SK-N-SH treated with all-trans-retinoic acid at 6 μM for 48 hours (cell line): ENCODE data around the gene LRRC18.

Source experiments
- ATAC-seq: fragments of 200-7000 bp; cut with Tn5 transposase; 3 replicates; pipeline ENCODE4 v1.9.1; 2020; ENCODE audit warnings: mild to moderate bottlenecking, moderate library complexity
- ARNTL ChIP-seq: fragments of 450-650 bp; formaldehyde crosslinking; IDR thresholded peaks from 2 replicates; pipeline ENCODE4 v1.5.0; 2020; ENCODE audit warnings: low read depth, mild to moderate bottlenecking, moderate library complexity, borderline replicate concordance
- BACH2 ChIP-seq: fragments of 250-450 bp; sonication (Bioruptor Pico); IDR thresholded peaks from 2 replicates; pipeline ENCODE4 v1.9.0; 2021; ENCODE audit warnings: mild to moderate bottlenecking, borderline replicate concordance
- CREB5 ChIP-seq: fragments of 250-450 bp; sonication (Bioruptor Pico); IDR thresholded peaks from 2 replicates; pipeline ENCODE4 v1.5.1; 2020; ENCODE audit warnings: low read depth, mild to moderate bottlenecking, moderate library complexity
- CSDC2 ChIP-seq: fragments of 250-450 bp; sonication (Bioruptor Pico); IDR thresholded peaks from 2 replicates; pipeline ENCODE4 v1.5.0; 2020; ENCODE audit warnings: mild to moderate bottlenecking, moderate library complexity
- CSRNP3 ChIP-seq: fragments of 250-450 bp; sonication (Bioruptor Pico); IDR thresholded peaks from 2 replicates; pipeline ENCODE4 v1.5.1; 2021; ENCODE audit warnings: mild to moderate bottlenecking, moderate library complexity
- ESRRG ChIP-seq: fragments of 250-450 bp; sonication (Bioruptor Pico); IDR thresholded peaks from 2 replicates; pipeline ENCODE4 v1.6.1; 2021; ENCODE audit warnings: mild to moderate bottlenecking
- GLIS3 ChIP-seq: fragments of 250-450 bp; sonication (Bioruptor Pico); IDR thresholded peaks from 2 replicates; pipeline ENCODE4 v1.5.0; 2020; ENCODE audit warnings: mild to moderate bottlenecking, moderate library complexity
- ISL1 ChIP-seq: fragments of 250-450 bp; sonication (Bioruptor Pico); IDR thresholded peaks from 2 replicates; pipeline ENCODE4 v2.1.2; 2022; ENCODE audit warnings: mild to moderate bottlenecking, moderate library complexity
- OSR1 ChIP-seq: fragments of 250-450 bp; sonication (Bioruptor Pico); IDR thresholded peaks from 2 replicates; pipeline ENCODE4 v1.8.0; 2022; ENCODE audit warnings: moderate library complexity, mild to moderate bottlenecking, inconsistent platforms
- PATZ1 ChIP-seq: fragments of 250-450 bp; sonication (Bioruptor Pico); IDR thresholded peaks from 2 replicates; pipeline ENCODE4 v1.8.0; 2020; ENCODE audit warnings: mild to moderate bottlenecking, moderate library complexity, borderline replicate concordance
- POU6F1 ChIP-seq: fragments of 250-450 bp; sonication (Bioruptor Pico); IDR thresholded peaks from 2 replicates; pipeline ENCODE4 v1.8.0; 2021; ENCODE audit warnings: low read depth, mild to moderate bottlenecking, moderate library complexity, borderline replicate concordance
- PPARA ChIP-seq: fragments of 250-450 bp; sonication (Bioruptor Pico); IDR thresholded peaks from 2 replicates; pipeline ENCODE4 v1.5.0; 2020; ENCODE audit warnings: mild to moderate bottlenecking, borderline replicate concordance
- RARB ChIP-seq: fragments of 250-450 bp; sonication (Bioruptor Pico); IDR thresholded peaks from 2 replicates; pipeline ENCODE4 v1.8.0; 2021; ENCODE audit warnings: mild to moderate bottlenecking, moderate library complexity
- TCF4 ChIP-seq: fragments of 250-450 bp; sonication (Bioruptor Pico); IDR thresholded peaks from 2 replicates; pipeline ENCODE4 v1.8.0; 2021; ENCODE audit warnings: mild to moderate bottlenecking, moderate library complexity, borderline replicate concordance
- TOX ChIP-seq: fragments of 250-450 bp; sonication (Bioruptor Pico); IDR thresholded peaks from 2 replicates; pipeline ENCODE4 v1.8.0; 2021; ENCODE audit warnings: mild to moderate bottlenecking, moderate library complexity, borderline replicate concordance
- TSHZ2 ChIP-seq: fragments of 250-450 bp; sonication (Bioruptor Pico); IDR thresholded peaks from 2 replicates; pipeline ENCODE4 v1.5.0; 2020; ENCODE audit warnings: mild to moderate bottlenecking, moderate library complexity
- ZC3H10 ChIP-seq: fragments of 250-450 bp; sonication (Bioruptor Pico); IDR thresholded peaks from 2 replicates; pipeline ENCODE4 v1.5.1; 2021; ENCODE audit warnings: mild to moderate bottlenecking, moderate library complexity
- ZFP3 ChIP-seq: fragments of 250-450 bp; sonication (Bioruptor Pico); IDR thresholded peaks from 2 replicates; pipeline ENCODE4 v1.5.0; 2020; ENCODE audit warnings: mild to moderate bottlenecking, moderate library complexity
- ZFP30 ChIP-seq: fragments of 450-650 bp; formaldehyde crosslinking; IDR thresholded peaks from 2 replicates; pipeline ENCODE4 v1.5.0; 2022; ENCODE audit warnings: mild to moderate bottlenecking, moderate library complexity
- ZNF565 ChIP-seq: fragments of 450-650 bp; formaldehyde crosslinking; conservative IDR thresholded peaks from 2 replicates; pipeline ENCODE4 v1.5.0; 2020; ENCODE audit warnings: low read depth, mild to moderate bottlenecking, moderate library complexity
- ZNF70 ChIP-seq: fragments of 450-650 bp; formaldehyde crosslinking; IDR thresholded peaks from 2 replicates; pipeline ENCODE4 v1.5.0; 2020; ENCODE audit warnings: mild to moderate bottlenecking, moderate library complexity

The LRRC18 gene

GRCh38 chr10:48884179-48885045 lies 55.2 kb downstream of the LRRC18 start:
- no peak for TF ChIP-seq POU6F1
- TF ChIP-seq ISL1 = no peak
- no peak for TF ChIP-seq PATZ1 (CRISPR knock-in tag)
- TF ChIP-seq CSRNP3 (CRISPR knock-in tag) = no peak
- no peak for TF ChIP-seq CREB5 (CRISPR knock-in tag)
- TF ChIP-seq OSR1 (CRISPR knock-in tag) = no peak
- no peak for TF ChIP-seq TOX (CRISPR knock-in tag)
- TF ChIP-seq ZFP30 (CRISPR knock-in tag) = no peak
- TF ChIP-seq RARB (CRISPR knock-in tag) = no peak
- no peak for TF ChIP-seq ZNF70
- no peak for TF ChIP-seq ESRRG (CRISPR knock-in tag)
- no peak for TF ChIP-seq BACH2 (CRISPR knock-in tag)
- no peak for TF ChIP-seq ARNTL (CRISPR knock-in tag)
- no peak for TF ChIP-seq ZNF565
- no peak for TF ChIP-seq ZC3H10
- no peak for ATAC-seq

- ATAC-seq = no peak
- TF ChIP-seq OSR1 (CRISPR knock-in tag) (no peak), TOX (CRISPR knock-in tag) (no peak), PPARA (no peak), ZC3H10 (no peak), ZNF565 (no peak), CSDC2 (no peak), ZNF70 (no peak), ZFP3 (CRISPR knock-in tag) (no peak), GLIS3 (CRISPR knock-in tag) (no peak), TCF4 (CRISPR knock-in tag) (no peak), BACH2 (CRISPR knock-in tag) (no peak), ZFP30 (CRISPR knock-in tag) (no peak)
Measured at GRCh38 chr10:48883701-48884100, 55.9 kb downstream of the LRRC18 start.

- ATAC-seq = no peak
- TF ChIP-seq POU6F1 (no peak), TCF4 (CRISPR knock-in tag) (no peak), GLIS3 (CRISPR knock-in tag) (no peak), ZFP30 (CRISPR knock-in tag) (no peak), TOX (CRISPR knock-in tag) (no peak), ISL1 (no peak), CREB5 (CRISPR knock-in tag) (no peak), CSDC2 (no peak), RARB (CRISPR knock-in tag) (no peak), OSR1 (CRISPR knock-in tag) (no peak), ZFP3 (CRISPR knock-in tag) (no peak), TSHZ2 (CRISPR knock-in tag) (no peak), ZC3H10 (no peak), PPARA (no peak), ESRRG (CRISPR knock-in tag) (no peak), CSRNP3 (CRISPR knock-in tag) (no peak), BACH2 (CRISPR knock-in tag) (no peak)
Measured at GRCh38 chr10:48882881-48883280, 56.8 kb downstream of the LRRC18 start.
